Naive thymus-derived CD8-positive, alpha-beta T cell (primary cell): ENCODE results near the gene SUPT4H1. TPM values are rescaled to one million over a fixed set of nuclear protein-coding genes. Genes with fewer than 3 reads are reported as not detected.
"Not testable (repeated sequence)": the region's sequence is repeated elsewhere in the genome, so short reads cannot be mapped to it uniquely, and the experiment has no call there.

Experiments used
- ATAC-seq, 2 donors: fragments of 150-1000 bp; cut with Tn5 transposase in 1 of 2; sonication (Bioruptor Pico), chemical (Tn5 transposase) in 1 of 2; 1 replicate in 1 of 2; 2 replicates in 1 of 2; pipeline ENCODE4 v1.10.0; 2021; ENCODE audit warnings: mild to moderate bottlenecking in 2 of 2, moderate library complexity in 2 of 2
- POLR2A ChIA-PET: fragments of 350-600 bp; sonication (Branson Sonifier 250); formaldehyde crosslinking; loops from one replicate; lab custom pipeline; 2021; ENCODE audit warnings: antibody characterized with exemption; lab: Charles Lee
- DNase-seq, 10 donors: peaks; one replicate each; pipeline versions ENCODE4 v3.0.0 to v3.0.0-alpha.2; 2020 to 2022
- H3K27ac Mint-ChIP-seq, 10 donors: one replicate each; pipeline ENCODE4 v1.8.0; 2020 to 2022; ENCODE audit warnings: mild to moderate bottlenecking in 10 of 10, mixed read lengths in 10 of 10, moderate library complexity in 4 of 10, inconsistent platforms in 1 of 10
- H3K27me3 Mint-ChIP-seq, 5 donors: one replicate each; pipeline ENCODE4 v1.8.0; 2021 to 2022; ENCODE audit warnings: mixed read lengths in 5 of 5
- H3K36me3 Mint-ChIP-seq, 3 donors: one replicate each; pipeline ENCODE4 v1.8.0; 2020 to 2022; ENCODE audit warnings: mixed read lengths in 3 of 3, mild to moderate bottlenecking in 2 of 3, inconsistent platforms in 1 of 3
- H3K4me1 Mint-ChIP-seq, 4 donors: one replicate each; pipeline ENCODE4 v1.8.0; 2021 to 2022; ENCODE audit warnings: mixed read lengths in 4 of 4
- H3K4me3 Mint-ChIP-seq, 10 donors: one replicate each; pipeline ENCODE4 v1.8.0; 2020 to 2022; ENCODE audit warnings: mild to moderate bottlenecking in 10 of 10, mixed read lengths in 10 of 10, moderate library complexity in 6 of 10, inconsistent platforms in 1 of 10
- H3K9me3 Mint-ChIP-seq, 9 donors: one replicate each; pipeline ENCODE4 v1.8.0; 2020 to 2022; ENCODE audit warnings: mixed read lengths in 9 of 9, mild to moderate bottlenecking in 3 of 9, inconsistent platforms in 1 of 9, moderate library complexity in 1 of 9
- polyA plus RNA-seq, 3 donors: library from polyadenylated mRNA; unstranded; fragments of 300-500 nt; fragmentation: Illumina TruSeq; gene quantifications; one replicate each; pipeline ENCODE4 v1.2.3, GENCODE V29; 2021
- total RNA-seq, 8 experiments: library from RNA in 2 of 8; stranded (reverse) in 2 of 8; gene quantifications; one replicate each; pipeline ENCODE4 v1.2.3 and lab custom pipeline; 2021 to 2026

Gene SUPT4H1
- total RNA-seq = 10 to 100 TPM; 58.2 to 65.9 TPM
- 10 to 100 TPM; 63.7 to 97.4 (median 76.1) TPM for polyA plus RNA-seq
- 0.52 to 1.5 (median 0.91) reads per million in 6 experiments for total RNA-seq (lab: John Stamatoyannopoulos, UW)

GRCh38 chr17:58351831-58352595 is at the start of gene SUPT4H1:
TSS of gene SUPT4H1 (minus strand) at chr17:58352201. CDS start at chr17:58352135, 66 bp downstream.
- Mint-ChIP-seq H3K27ac (peak within 1 kb of the TSS; percentile 97 to 100 (median 99)), H3K36me3 (peaks cover 5 to 51% (median 7%) of the 10 kb centered on the region in 3 donors), H3K27me3 (no peaks in the 10 kb centered on the region), H3K4me1 (peaks cover 43 to 78% (median 70%) of the 10 kb centered on the region in 4 donors), H3K9me3 (no peaks in the 10 kb centered on the region), H3K4me3 (peak within 1 kb of the TSS; percentile 99 to 100 (median 100))
- POLR2A ChIA-PET = interaction anchor here (0.6 to 12.6 kb wide), 23 partner anchors 8 to 756 kb away, joined by 3 to 709 read pairs (median 5); partner anchors contain the start of genes HSF5, MKS1, MTMR4 and RNF43
- DNase-seq = peak; percentile 86 to 94 (median 90)
- peak; percentile 92 for ATAC-seq

GRCh38 chr17:58401287-58401686 is 49.3 kb upstream of the SUPT4H1 start:
- Mint-ChIP-seq H3K4me3 (no peak overlapping the region), H3K9me3 (no peaks in the 10 kb centered on the region), H3K27me3 (no peaks in the 10 kb centered on the region), H3K27ac (no peak overlapping the region), H3K36me3 (peaks cover 0 to 10% (median 0%) of the 10 kb centered on the region in 3 donors), H3K4me1 (peaks cover 0 to 8% (median 4%) of the 10 kb centered on the region in 4 donors)
- ATAC-seq (no peak), DNase-seq (no peak)
- POLR2A ChIA-PET = no interaction called here

- Mint-ChIP-seq H3K27ac (no peak overlapping the region), H3K4me1 (peaks cover 0 to 8% (median 4%) of the 10 kb centered on the region in 4 donors), H3K9me3 (no peaks in the 10 kb centered on the region), H3K4me3 (no peak overlapping the region), H3K36me3 (peaks cover 0 to 14% (median 0%) of the 10 kb centered on the region in 3 donors), H3K27me3 (no peaks in the 10 kb centered on the region)
- DNase-seq (no peak), ATAC-seq (no peak)
- POLR2A ChIA-PET = interaction anchor here (0.9 to 1.0 kb wide), 2 partner anchors 17 to 76 kb away, joined by 3 to 4 read pairs; no protein-coding TSS in a partner anchor
These were observed 48.8 kb upstream of the SUPT4H1 start for GRCh38 chr17:58400826-58401225.

GRCh38 chr17:58399974-58400373 is 48.0 kb upstream of the SUPT4H1 start:
- no peaks in the 10 kb centered on the region for H3K9me3 Mint-ChIP-seq
- H3K36me3 Mint-ChIP-seq = peaks cover 0 to 14% (median 0%) of the 10 kb centered on the region in 3 donors
- DNase-seq = no peak
- no peak for ATAC-seq
- no peak overlapping the region for H3K4me3 Mint-ChIP-seq
- POLR2A ChIA-PET = interaction anchor here (0.9 to 1.0 kb wide), 2 partner anchors 16 to 76 kb away, joined by 3 to 4 read pairs; no protein-coding TSS in a partner anchor
- no peaks in the 10 kb centered on the region for H3K27me3 Mint-ChIP-seq
- no peak overlapping the region for H3K27ac Mint-ChIP-seq
- peaks cover 0 to 8% (median 4%) of the 10 kb centered on the region in 4 donors for H3K4me1 Mint-ChIP-seq

GRCh38 chr17:58398574-58399266 is 46.7 kb upstream of the SUPT4H1 start:
- POLR2A ChIA-PET = no interaction called here
- peaks cover 0 to 8% (median 4%) of the 10 kb centered on the region in 4 donors for H3K4me1 Mint-ChIP-seq
- H3K9me3 Mint-ChIP-seq = no peaks in the 10 kb centered on the region
- H3K36me3 Mint-ChIP-seq = peaks cover 0 to 14% (median 0%) of the 10 kb centered on the region in 3 donors
- H3K27ac Mint-ChIP-seq = no peak overlapping the region
- H3K4me3 Mint-ChIP-seq = no peak overlapping the region
- no peak for DNase-seq
- no peak for ATAC-seq
- H3K27me3 Mint-ChIP-seq = no peaks in the 10 kb centered on the region

GRCh38 chr17:58397421-58397820 is 45.4 kb upstream of the SUPT4H1 start:
- POLR2A ChIA-PET, H3K4me1 Mint-ChIP-seq, H3K27ac Mint-ChIP-seq, H3K27me3 Mint-ChIP-seq, H3K4me3 Mint-ChIP-seq, H3K9me3 Mint-ChIP-seq, DNase-seq, ATAC-seq: not testable (repeated sequence)
- peaks cover 0 to 14% (median 0%) of the 10 kb centered on the region in 3 donors for H3K36me3 Mint-ChIP-seq

- no peaks in the 10 kb centered on the region for H3K9me3 Mint-ChIP-seq
- ATAC-seq (no peak), DNase-seq (no peak)
- H3K4me1 Mint-ChIP-seq = no peaks in the 10 kb centered on the region
- no peak overlapping the region for H3K4me3 Mint-ChIP-seq
- POLR2A ChIA-PET = no interaction called here
- peak overlapping the region in 1 of 10 donors; percentile 0 for H3K27ac Mint-ChIP-seq
- no peaks in the 10 kb centered on the region for H3K27me3 Mint-ChIP-seq
- peaks cover 0 to 11% (median 0%) of the 10 kb centered on the region in 3 donors for H3K36me3 Mint-ChIP-seq
These were observed 44.2 kb upstream of the SUPT4H1 start for GRCh38 chr17:58396173-58396572.

GRCh38 chr17:58394534-58395223 is 42.7 kb upstream of the SUPT4H1 start:
- ATAC-seq (no peak), DNase-seq (no peak)
- POLR2A ChIA-PET = no interaction called here
- no peak overlapping the region for H3K27ac Mint-ChIP-seq
- no peaks in the 10 kb centered on the region for H3K9me3 Mint-ChIP-seq
- no peaks in the 10 kb centered on the region for H3K4me1 Mint-ChIP-seq
- H3K36me3 Mint-ChIP-seq = peaks cover 0 to 7% (median 4%) of the 10 kb centered on the region in 3 donors
- no peak overlapping the region for H3K4me3 Mint-ChIP-seq
- no peaks in the 10 kb centered on the region for H3K27me3 Mint-ChIP-seq

GRCh38 chr17:58391302-58391984 is 39.4 kb upstream of the SUPT4H1 start:
- POLR2A ChIA-PET = no interaction called here
- Mint-ChIP-seq H3K4me3 (no peak overlapping the region), H3K27ac (peak overlapping the region in 2 of 10 donors; percentile 43 to 60), H3K4me1 (peaks cover 2 to 6% (median 2%) of the 10 kb centered on the region in 4 donors), H3K9me3 (no peaks in the 10 kb centered on the region), H3K27me3 (no peaks in the 10 kb centered on the region), H3K36me3 (peaks cover 0 to 4% (median 4%) of the 10 kb centered on the region in 3 donors)
- no peak for DNase-seq
- no peak for ATAC-seq

- Mint-ChIP-seq H3K9me3 (no peaks in the 10 kb centered on the region), H3K27ac (no peak overlapping the region), H3K36me3 (peaks cover 0 to 4% (median 0%) of the 10 kb centered on the region in 3 donors), H3K27me3 (no peaks in the 10 kb centered on the region), H3K4me3 (no peak overlapping the region), H3K4me1 (peaks cover 2 to 6% (median 2%) of the 10 kb centered on the region in 4 donors)
- ATAC-seq (no peak), DNase-seq (no peak)
- POLR2A ChIA-PET = no interaction called here
These were observed 38.9 kb upstream of the SUPT4H1 start for GRCh38 chr17:58390884-58391283.

GRCh38 chr17:58388302-58389190 is 36.5 kb upstream of the SUPT4H1 start:
- no peak for ATAC-seq
- H3K36me3 Mint-ChIP-seq = peaks cover 0 to 4% (median 0%) of the 10 kb centered on the region in 3 donors
- DNase-seq = no peak
- POLR2A ChIA-PET = interaction anchor here (0.6 to 0.7 kb wide), 2 partner anchors 18 to 32 kb away, joined by 3 to 4 read pairs; no protein-coding TSS in a partner anchor
- no peaks in the 10 kb centered on the region for H3K9me3 Mint-ChIP-seq
- no peaks in the 10 kb centered on the region for H3K27me3 Mint-ChIP-seq
- H3K4me1 Mint-ChIP-seq = peaks cover 2 to 16% (median 6%) of the 10 kb centered on the region in 4 donors
- H3K27ac Mint-ChIP-seq = peak overlapping the region in 1 of 10 donors; percentile 81
- H3K4me3 Mint-ChIP-seq = no peak overlapping the region
